ENCODE measurements around the gene CDH6.

DNA sequence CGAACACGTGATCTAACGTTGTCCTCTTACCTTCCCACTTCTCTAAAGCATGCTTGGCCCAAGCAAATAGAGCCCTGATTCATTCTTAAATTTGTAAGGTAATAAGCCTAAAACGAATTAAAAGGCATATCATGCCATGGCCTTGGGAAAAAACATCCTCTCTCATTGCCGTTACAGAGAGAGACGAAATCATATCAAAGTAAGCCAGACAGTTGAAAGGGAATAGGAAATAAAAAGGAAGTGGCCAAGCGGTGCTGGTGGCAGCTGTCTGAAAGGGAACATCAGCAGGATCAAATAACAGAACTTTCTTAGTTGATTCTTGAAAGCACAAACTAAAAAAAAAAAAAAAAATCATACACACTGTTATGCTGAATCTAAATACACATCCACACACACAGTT, 49.1 kb upstream of the CDH6 start:
- TF ChIP-seq CTCF (IDR thresholded peaks at IDR 0.05) (no peak), POLR2AphosphoS5 (IDR thresholded peaks at IDR 0.05) (no peak)
